HEK293 (cell line): ENCODE measurements around the gene SNX2.

Source experiments
- KLF9 ChIP-seq: fragments of 450-650 bp; formaldehyde crosslinking; IDR thresholded peaks from 2 replicates; pipeline ENCODE4 v1.5.1; 2016; ENCODE audit warnings: missing biosample characterization, missing genetic modification characterization, low read depth
- REST ChIP-seq: fragments of 450-650 bp; formaldehyde crosslinking; IDR thresholded peaks from 2 replicates; pipeline ENCODE4 v1.5.1; 2016; ENCODE audit warnings: missing biosample characterization, missing genetic modification characterization
- SCRT2 ChIP-seq: fragments of 450-650 bp; formaldehyde crosslinking; IDR thresholded peaks from 2 replicates; pipeline ENCODE4 v1.5.1; 2016; ENCODE audit warnings: missing biosample characterization, missing genetic modification characterization
- ZBTB1 ChIP-seq: fragments of 450-650 bp; formaldehyde crosslinking; IDR thresholded peaks from 2 replicates; pipeline ENCODE4 v1.5.1; 2016; ENCODE audit warnings: missing biosample characterization, missing genetic modification characterization
- ZBTB20 ChIP-seq: fragments of 450-650 bp; formaldehyde crosslinking; IDR thresholded peaks from 2 replicates; pipeline ENCODE4 v1.5.1; 2016; ENCODE audit warnings: missing biosample characterization, missing genetic modification characterization
- ZBTB7A ChIP-seq: fragments of 450-650 bp; formaldehyde crosslinking; IDR thresholded peaks from 2 replicates; pipeline ENCODE4 v1.5.1; 2016; ENCODE audit warnings: low read depth, missing biosample characterization, missing genetic modification characterization
- ZNF19 ChIP-seq: fragments of 450-650 bp; formaldehyde crosslinking; IDR thresholded peaks from 2 replicates; pipeline ENCODE4; 2016; ENCODE audit warnings: missing biosample characterization, missing genetic modification characterization, low read depth
- ZNF362 ChIP-seq: fragments of 450-650 bp; formaldehyde crosslinking; IDR thresholded peaks from 2 replicates; pipeline ENCODE4 v1.5.1; 2016; ENCODE audit warnings: missing biosample characterization, missing genetic modification characterization
- ZNF518A ChIP-seq: fragments of 450-650 bp; formaldehyde crosslinking; conservative IDR thresholded peaks from 2 replicates; pipeline ENCODE4 v1.5.1; 2016; ENCODE audit warnings: low read depth, missing biosample characterization, missing genetic modification characterization
- ZNF558 ChIP-seq: fragments of 450-650 bp; formaldehyde crosslinking; IDR thresholded peaks from 2 replicates; pipeline ENCODE4 v1.5.1; 2016; ENCODE audit warnings: missing biosample characterization, missing genetic modification characterization
- ZNF585B ChIP-seq: fragments of 450-650 bp; formaldehyde crosslinking; IDR thresholded peaks from 2 replicates; pipeline ENCODE4 v1.5.1; 2016; ENCODE audit warnings: missing biosample characterization, missing genetic modification characterization
- TF ChIP-seq, protein P1 (sequence below): fragments of 450-650 bp; formaldehyde crosslinking; IDR thresholded peaks from 2 replicates; pipeline ENCODE4 v1.5.1; 2016; ENCODE audit warnings: missing biosample characterization, missing genetic modification characterization
- TF ChIP-seq, protein P2 (sequence below): fragments of 450-650 bp; formaldehyde crosslinking; IDR thresholded peaks from 2 replicates; pipeline ENCODE4 v1.5.1; 2016; ENCODE audit warnings: missing biosample characterization, missing genetic modification characterization

GRCh38 chr5:122759241-122760070, 15.4 kb upstream of the SNX2 start:
- TF ChIP-seq ZBTB20 (tag by site-specific recombination), result no peak
- TF ChIP-seq ZBTB7A, result no peak
- no peak for TF ChIP-seq ZNF518A (tag by site-specific recombination)
- TF ChIP-seq, protein P1, sequence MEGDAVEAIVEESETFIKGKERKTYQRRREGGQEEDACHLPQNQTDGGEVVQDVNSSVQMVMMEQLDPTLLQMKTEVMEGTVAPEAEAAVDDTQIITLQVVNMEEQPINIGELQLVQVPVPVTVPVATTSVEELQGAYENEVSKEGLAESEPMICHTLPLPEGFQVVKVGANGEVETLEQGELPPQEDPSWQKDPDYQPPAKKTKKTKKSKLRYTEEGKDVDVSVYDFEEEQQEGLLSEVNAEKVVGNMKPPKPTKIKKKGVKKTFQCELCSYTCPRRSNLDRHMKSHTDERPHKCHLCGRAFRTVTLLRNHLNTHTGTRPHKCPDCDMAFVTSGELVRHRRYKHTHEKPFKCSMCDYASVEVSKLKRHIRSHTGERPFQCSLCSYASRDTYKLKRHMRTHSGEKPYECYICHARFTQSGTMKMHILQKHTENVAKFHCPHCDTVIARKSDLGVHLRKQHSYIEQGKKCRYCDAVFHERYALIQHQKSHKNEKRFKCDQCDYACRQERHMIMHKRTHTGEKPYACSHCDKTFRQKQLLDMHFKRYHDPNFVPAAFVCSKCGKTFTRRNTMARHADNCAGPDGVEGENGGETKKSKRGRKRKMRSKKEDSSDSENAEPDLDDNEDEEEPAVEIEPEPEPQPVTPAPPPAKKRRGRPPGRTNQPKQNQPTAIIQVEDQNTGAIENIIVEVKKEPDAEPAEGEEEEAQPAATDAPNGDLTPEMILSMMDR (tag by site-specific recombination), result no peak
- no peak for TF ChIP-seq SCRT2 (tag by site-specific recombination)
- TF ChIP-seq ZNF362, result no peak
- no peak for TF ChIP-seq ZBTB1
- no peak for TF ChIP-seq ZNF19
- TF ChIP-seq KLF9, result no peak
- no peak for TF ChIP-seq ZNF558 (tag by site-specific recombination)
- no peak for TF ChIP-seq REST (tag by site-specific recombination)
- TF ChIP-seq, protein P2, sequence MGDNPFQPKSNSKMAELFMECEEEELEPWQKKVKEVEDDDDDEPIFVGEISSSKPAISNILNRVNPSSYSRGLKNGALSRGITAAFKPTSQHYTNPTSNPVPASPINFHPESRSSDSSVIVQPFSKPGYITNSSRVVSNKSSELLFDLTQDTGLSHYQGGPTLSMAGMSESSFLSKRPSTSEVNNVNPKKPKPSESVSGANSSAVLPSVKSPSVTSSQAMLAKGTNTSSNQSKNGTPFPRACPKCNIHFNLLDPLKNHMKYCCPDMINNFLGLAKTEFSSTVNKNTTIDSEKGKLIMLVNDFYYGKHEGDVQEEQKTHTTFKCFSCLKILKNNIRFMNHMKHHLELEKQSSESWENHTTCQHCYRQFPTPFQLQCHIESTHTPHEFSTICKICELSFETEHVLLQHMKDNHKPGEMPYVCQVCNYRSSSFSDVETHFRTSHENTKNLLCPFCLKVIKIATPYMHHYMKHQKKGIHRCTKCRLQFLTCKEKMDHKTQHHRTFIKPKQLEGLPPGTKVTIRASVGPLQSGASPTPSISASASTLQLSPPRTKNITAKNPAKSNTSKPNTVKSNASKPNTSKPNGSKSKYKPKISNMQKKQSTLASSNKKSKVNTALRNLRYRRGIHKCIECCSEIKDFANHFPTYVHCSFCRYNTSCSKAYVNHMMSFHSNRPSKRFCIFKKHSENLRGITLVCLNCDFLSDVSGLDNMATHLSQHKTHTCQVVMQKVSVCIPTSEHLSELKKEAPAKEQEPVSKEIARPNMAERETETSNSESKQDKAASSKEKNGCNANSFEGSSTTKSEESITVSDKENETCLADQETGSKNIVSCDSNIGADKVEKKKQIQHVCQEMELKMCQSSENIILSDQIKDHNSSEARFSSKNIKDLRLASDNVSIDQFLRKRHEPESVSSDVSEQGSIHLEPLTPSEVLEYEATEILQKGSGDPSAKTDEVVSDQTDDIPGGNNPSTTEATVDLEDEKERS, result no peak
- no peak for TF ChIP-seq ZNF585B (tag by site-specific recombination)
